HG02981 (cell line): ENCODE data around the gene KIF21B.
"Not testable (repeated sequence)": the region's sequence is repeated elsewhere in the genome, so short reads cannot be mapped to it uniquely, and the experiment has no call there.

ENCODE experiments used
- ATAC-seq: cut with Tn5 transposase; IDR thresholded peaks from one replicate; pipeline ENCODE4 v1.9.1; 2021; ENCODE audit warnings: mild to moderate bottlenecking, moderate library complexity; ENCODE audit not compliant: unreplicated experiment

The KIF21B gene

DNA sequence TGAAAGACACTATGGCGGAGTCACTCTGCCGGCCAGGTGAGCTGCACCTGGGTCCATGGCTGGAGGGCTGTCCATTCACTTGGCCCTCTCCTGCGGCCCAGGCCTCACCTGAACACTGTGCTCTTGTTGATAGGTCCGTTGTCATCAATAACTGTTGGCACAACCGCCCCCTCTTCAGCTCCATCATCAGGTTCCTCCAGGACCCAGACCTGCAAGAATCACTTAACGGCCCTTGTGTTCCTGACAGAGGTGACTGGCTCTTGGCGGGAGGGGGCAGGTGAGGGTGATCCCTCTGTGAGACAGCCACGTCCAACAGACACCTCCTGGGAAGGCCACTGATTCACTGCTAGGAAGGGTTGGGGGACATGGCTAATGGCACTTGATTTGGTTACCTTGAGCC is 73.9 kb downstream of the KIF21B start:
- ATAC-seq, result no peak

DNA sequence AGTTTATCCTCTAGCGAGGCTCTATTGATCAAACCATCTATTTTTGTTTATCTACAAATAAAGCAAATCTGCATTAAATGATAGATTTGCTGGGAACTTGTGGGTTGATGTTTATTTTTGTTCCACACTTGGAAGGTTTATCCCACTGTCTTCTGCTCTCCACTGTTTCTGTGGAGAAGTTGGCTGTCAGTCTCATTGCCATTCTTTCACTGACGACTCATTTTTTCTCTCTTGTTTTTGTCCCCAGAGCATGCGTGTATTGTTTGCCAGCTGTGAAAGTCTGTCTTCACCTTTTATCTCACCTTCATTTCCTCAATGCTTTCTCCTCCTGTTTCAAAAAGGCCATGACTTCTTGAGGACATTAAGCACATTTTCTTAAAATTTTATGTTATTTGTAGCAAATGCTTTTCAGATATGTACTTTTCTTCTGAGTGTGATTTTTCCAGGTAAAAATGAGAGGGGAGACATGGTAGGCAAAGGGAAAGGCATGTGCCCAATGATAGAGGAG is 76.4 kb downstream of the KIF21B start:
- no peak for ATAC-seq

DNA sequence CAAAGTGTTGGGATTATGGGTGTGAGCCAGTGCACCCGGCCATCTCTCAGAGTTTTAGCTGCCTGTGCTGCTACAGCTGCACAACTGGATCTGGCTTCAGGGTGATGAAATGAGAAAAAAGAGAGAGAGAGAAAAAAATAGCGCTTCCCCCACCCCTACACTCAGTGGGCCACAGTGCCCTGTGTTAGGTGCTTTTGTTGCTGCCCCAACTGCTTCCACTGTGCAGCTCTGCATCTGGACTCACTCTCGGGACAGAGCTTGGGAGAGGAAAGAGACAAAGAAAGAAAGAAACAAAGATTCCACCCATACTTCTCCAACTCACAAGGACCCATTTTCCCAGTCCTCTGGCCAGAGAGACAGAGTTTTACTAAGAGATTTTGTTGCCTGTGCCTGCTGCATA is 78.4 kb downstream of the KIF21B start:
- no peak for ATAC-seq

DNA sequence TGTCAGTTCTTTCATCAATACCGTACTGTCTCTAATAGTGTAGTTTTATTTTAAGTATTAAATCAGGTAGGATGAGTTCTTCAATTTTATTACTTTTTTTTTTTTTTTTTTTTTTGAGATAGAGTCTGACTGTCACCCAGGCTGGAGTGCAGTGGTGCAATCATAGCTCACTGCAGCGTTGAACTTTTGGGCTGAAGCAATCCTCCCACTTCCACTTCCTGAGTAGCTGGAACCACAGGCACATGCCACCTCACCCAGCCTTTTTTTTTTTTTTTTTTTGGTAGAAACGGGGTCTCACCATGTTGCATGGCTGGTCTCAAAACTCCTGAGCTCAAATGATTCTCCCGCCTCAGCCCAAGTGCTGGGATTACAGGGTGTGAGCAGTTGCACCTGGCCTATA is 84.6 kb downstream of the KIF21B start:
- no peak for ATAC-seq

DNA sequence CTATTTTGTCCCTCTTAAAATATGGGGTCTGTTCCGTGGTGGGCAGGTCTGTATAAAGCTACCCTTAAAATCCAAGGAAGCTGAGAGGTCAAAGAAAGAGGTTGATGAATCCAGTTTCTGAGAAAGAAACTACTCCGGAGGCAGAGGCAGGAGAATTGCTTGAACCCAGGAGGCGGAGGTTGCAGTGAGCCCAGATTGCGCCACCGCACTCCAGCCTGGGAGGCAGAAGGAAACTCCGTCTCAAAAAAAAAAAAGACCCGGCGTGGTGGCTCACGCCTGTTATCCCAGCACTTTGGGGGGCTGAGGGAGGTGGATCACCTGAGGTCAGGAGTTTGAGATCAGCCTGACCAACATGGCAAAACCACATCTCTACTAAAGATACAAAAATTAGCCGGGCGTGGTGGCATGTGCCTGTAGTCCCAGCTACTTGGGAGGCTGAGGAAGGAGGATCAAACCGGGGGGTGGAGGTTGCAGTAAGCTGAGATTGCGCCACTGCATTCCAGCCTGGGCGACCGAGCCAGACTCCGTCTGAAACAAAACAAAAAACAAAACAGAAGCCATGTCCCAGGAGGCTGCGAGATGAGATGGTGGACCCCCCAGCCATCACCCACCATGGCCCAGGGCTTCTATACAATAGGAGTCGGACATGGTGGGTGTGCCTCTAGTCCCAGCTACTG is 88.1 kb downstream of the KIF21B start:
- not testable (repeated sequence) for ATAC-seq

DNA sequence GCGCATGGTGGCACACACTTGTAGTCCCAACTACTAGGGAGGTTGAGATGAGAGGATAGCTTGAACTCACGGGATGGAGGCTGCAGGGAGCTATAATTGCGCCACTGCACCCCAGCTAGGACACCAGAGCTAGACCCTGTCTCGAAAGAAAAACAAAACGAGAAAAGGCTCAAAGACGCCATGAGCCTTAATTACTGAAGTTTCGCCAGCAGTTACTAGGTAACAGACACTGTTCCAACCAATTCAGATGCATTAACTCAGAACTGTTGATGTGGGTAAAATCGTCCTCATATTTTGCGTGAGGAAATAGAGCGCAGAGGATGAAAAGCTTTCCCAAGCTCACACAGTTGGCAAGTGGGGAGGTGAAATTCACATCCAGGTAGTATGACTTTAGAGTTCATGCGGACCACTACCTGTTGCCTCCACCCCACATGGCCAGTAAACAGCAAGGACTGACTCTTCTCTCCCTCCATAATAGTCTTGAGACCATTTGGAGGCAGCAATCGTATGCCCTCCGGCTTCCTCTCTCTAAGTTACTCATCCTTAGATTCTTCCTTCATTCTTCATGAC is 88.8 kb downstream of the KIF21B start:
- ATAC-seq, result no peak

DNA sequence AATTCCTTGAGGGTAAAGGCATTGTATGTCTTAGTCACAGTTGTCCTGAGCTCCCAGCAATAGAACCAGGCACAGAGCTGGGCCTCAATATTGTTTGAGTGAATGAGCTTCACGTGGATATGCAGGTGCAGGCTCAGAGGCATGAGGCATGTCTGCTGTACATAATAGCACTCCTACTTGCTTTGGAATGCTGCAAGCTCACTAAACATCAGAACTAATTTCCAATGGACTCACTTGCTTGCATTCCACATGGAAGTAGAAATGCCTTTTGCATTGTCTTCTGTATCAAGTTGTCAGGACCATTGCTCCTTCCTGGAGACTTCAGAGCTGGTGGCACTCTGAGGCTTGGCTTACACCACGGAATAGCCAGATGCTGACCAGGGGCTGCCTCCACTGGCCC is 91.7 kb downstream of the KIF21B start:
- ATAC-seq, result no peak

DNA sequence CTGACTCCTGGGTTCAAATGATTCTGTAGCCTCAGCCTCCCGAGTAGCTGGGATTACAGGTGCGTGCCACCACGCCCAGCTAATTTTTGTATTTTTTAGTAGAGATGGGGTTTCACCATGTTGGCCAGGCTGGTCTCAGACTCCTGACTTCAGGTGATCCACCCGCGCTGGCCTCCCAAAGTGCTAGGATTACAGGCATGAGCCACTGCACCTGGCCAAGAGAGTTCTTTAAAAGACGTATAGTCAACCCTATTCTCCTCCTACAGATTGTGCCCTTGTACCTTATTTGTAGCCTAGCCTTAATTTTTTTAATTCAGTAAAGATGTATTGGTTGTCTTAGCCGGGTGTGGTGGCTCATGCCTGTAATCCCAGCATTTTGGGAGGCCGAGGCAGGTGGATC is 93.2 kb downstream of the KIF21B start:
- not testable (repeated sequence) for ATAC-seq

DNA sequence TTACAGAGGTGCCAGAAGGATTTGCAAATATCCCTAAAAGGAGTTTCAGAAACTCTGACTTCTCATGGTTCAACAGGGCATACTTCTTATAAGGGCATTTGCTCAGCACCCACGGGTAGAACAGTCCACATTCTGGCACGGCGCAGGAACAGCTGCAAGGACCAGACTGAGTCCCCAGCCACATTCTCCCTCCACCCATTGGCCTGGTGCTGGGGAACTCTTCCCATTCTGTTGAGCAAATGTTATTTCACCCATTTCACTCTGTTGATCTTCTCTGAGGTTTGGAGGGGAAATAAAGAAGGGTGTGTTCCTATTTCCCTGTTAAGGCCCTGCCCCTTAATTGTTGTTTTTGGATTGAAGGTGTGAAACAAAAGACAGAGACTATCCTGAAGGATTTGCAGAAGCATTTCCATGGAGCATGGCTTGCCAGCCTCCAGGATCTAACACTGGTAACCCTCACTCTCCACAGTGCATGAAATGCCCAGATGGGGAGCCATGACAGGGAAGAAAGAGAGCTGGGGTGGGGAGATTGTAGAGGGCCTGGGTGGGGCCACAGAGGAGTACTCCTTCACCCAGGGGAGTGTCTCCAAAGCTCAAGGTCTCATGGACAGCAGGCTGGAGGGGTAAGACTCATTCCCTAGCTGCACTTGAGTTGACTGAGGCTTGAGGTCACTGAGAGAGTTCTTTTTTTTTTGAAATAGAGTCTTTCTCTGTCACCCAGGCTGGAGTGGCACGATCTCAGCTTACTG is 93.8 kb downstream of the KIF21B start:
- no peak for ATAC-seq

DNA sequence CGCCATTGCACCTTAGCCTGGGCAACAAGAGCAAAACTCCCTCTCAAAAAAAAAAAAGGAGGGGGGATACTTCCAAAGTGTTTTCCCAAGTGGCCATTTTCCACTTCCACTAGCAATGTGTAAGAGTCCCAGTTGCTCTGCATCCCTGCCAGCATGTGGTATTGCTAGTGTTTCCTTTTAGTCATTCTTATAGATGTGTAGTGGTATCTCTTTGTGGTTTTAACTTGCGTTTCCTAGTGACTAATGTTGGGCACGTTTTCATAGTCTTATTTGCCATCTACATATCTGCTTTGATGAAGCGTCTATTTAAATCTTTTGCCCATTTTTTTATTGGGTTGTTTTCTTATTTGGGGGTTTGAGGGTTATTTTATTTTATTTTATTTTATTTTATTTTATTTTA is 97.7 kb downstream of the KIF21B start:
- ATAC-seq, result no peak

DNA sequence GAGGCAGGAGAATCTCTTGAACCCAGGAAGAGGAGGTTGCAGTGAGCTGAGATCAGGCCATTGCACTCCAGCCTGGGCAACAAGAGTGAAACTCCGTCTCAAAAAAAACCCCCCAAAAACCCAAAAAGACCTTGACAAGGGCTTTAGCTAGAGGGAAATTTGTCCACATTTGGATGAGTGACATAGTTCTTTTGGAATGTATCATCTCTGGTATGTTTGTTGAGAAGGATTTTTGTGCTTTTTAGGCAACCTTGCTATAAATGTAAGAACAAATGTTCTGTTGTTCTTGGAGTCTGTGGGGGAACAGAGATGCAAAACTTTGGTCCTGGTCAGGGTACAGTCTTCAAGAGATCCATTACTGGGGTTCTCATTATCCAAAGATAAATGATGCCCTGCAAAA is 99.9 kb downstream of the KIF21B start:
- ATAC-seq, result no peak

DNA sequence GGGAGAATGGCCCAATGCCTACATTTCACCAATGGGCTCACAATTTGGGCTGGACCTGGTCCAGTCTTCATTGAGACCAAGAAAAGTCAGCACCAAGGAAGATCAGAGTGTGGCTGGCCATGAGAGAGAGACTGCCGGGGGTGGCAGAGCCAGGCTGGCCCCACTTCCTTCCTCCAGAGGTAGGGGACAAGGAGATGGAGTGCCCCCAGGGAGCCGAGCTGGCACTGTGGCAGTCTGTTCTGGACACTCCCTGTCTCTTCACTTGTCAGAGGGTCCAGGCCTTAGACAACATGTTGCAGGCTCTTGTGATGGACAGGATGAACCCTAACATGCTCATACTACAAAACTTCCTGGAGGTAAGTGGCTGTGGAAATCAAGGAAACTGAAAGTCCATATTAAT is 101.1 kb downstream of the KIF21B start:
- no peak for ATAC-seq

DNA sequence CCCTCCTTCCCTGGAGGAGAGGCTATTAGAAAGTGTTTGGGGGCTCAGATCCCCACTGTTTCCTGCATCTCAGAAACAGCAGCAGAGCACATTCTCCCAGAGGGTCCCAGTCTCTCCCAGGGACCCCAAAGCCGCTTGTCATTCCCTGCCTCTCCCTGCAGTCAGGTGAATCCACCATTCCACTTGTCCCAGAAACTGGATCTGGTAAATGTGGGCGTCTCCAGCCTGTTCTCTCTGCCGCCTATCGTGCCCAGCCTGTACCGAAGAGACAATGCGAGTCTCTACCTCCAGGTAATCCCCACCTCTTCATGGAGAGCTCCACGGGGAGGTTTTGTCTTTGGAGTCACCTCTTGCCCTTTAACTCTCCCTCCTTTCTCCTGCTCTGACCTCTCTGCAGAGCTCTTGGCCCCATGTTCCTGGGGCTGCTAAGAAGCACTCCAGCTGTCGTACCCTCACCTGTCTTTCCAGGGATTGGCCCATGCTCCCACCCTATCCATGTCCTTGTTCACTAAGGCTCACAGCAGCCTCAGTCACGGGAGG is 101.9 kb downstream of the KIF21B start:
- ATAC-seq, result no peak
